ENCODE measurements around the gene SAPCD2. TPM values are rescaled to one million over a fixed set of nuclear protein-coding genes. Genes with fewer than 3 reads are reported as not detected.

SAPCD2 gene
- total and polyA plus RNA-seq, 8 donors: 0.04 to 0.97 (median 0.34) TPM

DNA sequence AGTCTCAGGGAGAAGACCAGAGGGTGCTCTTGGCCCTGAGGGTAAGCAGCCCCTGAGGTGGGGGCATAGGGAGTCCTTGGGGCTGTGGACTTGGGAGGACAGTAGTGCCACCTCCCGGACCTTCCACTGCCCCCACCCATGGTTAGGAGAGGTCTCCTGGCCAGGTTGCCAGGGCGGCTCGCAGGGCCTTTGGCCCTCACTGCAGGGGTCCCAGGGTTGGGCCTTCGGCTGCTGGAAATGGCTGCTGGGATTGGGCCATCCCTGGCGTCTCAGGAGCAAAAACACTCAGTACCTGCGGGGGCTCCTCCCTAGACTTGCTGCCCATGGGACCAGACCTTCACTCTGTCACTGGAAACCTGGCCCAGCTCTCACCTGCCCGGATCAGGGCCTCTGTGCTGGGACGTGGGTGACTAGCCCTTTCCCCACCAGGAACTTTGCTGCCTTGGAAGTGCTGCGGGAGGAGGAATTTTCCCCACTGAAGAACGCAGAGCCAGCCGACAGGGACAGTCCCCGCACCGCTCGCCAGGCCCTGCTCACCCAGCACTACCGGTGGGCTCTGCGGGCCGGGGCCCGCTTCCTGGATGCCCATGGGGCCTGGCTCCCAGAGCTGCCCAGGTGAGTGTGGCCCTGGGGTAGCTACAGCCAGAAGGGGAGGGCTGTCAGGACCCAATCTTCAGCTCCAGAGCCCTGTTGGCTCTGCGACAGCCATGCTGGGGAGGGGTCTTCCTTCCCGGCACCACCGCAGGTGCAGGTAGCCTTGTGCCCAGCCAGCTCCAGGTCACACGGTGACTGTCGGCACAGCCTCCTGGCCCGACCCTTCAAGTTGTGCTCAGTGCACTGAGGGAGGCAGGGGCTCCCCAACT is 10.1 kb upstream of the SAPCD2 start:
- no peak overlapping the region for H3K27ac ChIP-seq
- ATAC-seq (no peak), DNase-seq (peak in 2 of 6 donors; percentile 37 to 76), FAIRE-seq (no peak)
- H3K9me3 ChIP-seq: no peaks in the 10 kb centered on the region
- no peaks in the 10 kb centered on the region for H3K27me3 ChIP-seq
- peaks cover 0 to 9% (median under 1%) of the 10 kb centered on the region in 3 donors for H3K4me1 ChIP-seq
- H3K4me3 ChIP-seq: no peak overlapping the region
- no peaks in the 10 kb centered on the region for H3K36me3 ChIP-seq
- TF ChIP-seq, protein P1, sequence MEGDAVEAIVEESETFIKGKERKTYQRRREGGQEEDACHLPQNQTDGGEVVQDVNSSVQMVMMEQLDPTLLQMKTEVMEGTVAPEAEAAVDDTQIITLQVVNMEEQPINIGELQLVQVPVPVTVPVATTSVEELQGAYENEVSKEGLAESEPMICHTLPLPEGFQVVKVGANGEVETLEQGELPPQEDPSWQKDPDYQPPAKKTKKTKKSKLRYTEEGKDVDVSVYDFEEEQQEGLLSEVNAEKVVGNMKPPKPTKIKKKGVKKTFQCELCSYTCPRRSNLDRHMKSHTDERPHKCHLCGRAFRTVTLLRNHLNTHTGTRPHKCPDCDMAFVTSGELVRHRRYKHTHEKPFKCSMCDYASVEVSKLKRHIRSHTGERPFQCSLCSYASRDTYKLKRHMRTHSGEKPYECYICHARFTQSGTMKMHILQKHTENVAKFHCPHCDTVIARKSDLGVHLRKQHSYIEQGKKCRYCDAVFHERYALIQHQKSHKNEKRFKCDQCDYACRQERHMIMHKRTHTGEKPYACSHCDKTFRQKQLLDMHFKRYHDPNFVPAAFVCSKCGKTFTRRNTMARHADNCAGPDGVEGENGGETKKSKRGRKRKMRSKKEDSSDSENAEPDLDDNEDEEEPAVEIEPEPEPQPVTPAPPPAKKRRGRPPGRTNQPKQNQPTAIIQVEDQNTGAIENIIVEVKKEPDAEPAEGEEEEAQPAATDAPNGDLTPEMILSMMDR (IDR thresholded peaks at IDR 0.05): no peak
- WGBS, 2 donors: 93 to 96% methylated on average over 21 to 24 of the region's 24 CpGs
- intact Hi-C loops (cut with DNase I): no loop called here

DNA sequence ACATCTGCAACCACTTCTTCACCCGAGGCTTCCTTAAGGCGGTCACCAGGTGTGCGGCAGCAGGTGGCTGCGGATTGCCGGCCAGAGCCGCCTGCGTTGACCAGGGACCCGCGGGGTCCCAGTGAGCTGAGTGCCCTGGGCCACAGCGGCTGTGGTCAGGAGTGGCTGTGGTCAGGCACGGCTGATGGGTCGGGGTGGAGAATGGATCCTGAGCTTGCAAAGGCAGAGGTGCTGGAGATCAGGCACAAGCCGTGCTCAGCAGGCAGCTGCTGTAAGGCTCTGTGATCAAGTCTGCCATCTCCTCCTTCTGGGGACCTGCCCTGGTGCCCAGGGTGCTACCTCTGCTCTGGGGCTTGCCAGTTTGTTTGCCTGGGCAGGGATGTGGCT is 9.0 kb upstream of the SAPCD2 start:
- H3K27me3 ChIP-seq: no peaks in the 10 kb centered on the region
- TF ChIP-seq, protein P1 (IDR thresholded peaks at IDR 0.05): no peak
- no peaks in the 10 kb centered on the region for H3K36me3 ChIP-seq
- no peak overlapping the region for H3K4me3 ChIP-seq
- FAIRE-seq (no peak), ATAC-seq (no peak), DNase-seq (peak in 1 of 6 donors; percentile 26)
- H3K9me3 ChIP-seq: no peaks in the 10 kb centered on the region
- WGBS, 2 donors: 90% methylated on average over 13 of the region's 13 CpGs
- peaks cover 0 to 8% (median 0%) of the 10 kb centered on the region in 3 donors for H3K4me1 ChIP-seq
- H3K27ac ChIP-seq: no peak overlapping the region
- intact Hi-C loops (cut with DNase I): no loop called here

DNA sequence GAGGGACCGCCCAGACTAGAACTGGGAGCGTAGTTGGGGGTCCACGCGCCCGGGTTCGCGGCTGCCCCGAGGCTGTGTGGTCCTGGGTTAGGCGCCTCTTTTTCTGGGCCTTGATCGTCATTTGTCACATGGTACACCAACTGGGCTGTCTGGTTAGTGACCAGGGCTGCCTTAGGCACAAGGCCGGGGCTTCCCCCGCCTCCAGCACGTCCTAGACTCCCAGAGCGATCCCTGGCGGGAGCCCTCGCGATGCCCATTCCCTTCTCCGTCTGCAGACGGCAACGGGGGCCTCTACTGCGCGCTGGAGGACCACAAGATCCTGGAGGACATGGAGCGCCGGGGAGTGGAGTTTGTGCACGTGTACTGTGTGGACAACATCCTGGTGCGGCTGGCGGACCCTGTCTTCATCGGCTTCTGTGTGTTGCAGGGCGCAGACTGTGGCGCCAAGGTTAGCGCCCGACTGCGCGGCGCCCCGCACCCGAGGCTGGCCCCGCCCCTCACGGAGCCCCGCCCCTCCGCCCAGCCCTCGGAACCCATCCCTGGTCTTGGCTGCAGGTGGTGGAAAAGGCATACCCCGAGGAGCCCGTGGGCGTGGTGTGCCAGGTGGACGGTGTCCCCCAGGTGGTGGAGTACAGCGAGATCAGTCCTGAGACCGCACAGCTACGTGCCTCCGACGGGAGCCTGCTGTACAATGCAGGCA is 8.5 kb upstream of the SAPCD2 start:
- DNase-seq (peak in 1 of 6 donors; percentile 84), ATAC-seq (no peak), FAIRE-seq (no peak)
- Histone ChIP-seq H3K4me1 (peaks cover 0 to 8% (median 0%) of the 10 kb centered on the region in 3 donors), H3K27ac (no peak overlapping the region), H3K9me3 (no peaks in the 10 kb centered on the region), H3K36me3 (no peaks in the 10 kb centered on the region), H3K27me3 (no peaks in the 10 kb centered on the region), H3K4me3 (peak overlapping the region in 1 of 4 donors; percentile 67)
- 67 to 72% methylated on average over 51 of the region's 51 CpGs for WGBS, 2 donors
- TF ChIP-seq, protein P1 (IDR thresholded peaks at IDR 0.05): no peak
- intact Hi-C loops (cut with DNase I): no loop called here

DNA sequence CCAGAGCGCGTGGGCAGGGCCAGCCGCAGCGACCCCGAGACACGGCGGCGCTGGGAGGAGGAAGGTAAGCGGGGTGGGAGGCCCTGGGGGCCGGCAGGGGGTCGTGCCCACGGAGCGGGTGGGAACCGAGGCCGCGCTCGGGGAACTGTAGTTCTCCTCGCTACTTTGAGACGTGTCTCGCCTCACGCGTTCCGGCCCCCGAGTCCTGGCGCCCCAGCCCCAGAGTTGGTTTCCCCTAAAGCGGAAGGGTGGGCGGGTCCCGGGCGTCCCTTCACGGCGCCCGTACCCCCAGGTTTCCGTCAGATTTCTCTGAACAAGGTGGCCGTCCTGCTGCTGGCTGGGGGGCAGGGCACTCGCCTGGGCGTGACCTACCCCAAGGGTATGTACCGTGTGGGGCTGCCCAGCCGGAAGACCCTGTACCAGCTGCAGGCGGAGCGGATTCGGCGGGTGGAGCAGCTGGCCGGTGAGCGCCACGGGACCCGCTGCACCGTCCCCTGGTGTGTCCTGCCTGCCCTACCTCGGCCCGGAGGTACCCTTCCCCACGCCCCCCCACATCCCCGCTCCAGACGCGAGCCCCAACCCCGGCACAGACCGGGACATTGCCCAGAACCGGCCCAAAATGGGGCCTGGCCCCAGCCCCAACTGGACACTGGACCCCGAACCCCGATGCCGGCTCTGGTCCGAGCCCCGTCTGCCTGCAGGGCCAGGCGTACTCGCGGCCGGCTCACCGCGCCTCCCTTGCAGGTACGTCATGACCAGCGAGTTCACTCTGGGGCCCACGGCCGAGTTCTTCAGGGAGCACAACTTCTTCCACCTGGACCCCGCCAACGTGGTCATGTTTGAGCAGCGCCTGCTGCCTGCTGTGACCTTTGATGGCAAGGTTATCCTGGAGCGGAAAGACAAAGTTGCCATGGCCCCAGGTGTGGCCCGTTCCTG is 7.7 kb upstream of the SAPCD2 start:
- no peak for FAIRE-seq
- H3K27ac ChIP-seq: no peak overlapping the region

More for the DNA sequence above, 7.7 kb upstream of the SAPCD2 start:
- WGBS, 2 donors: 11 to 17% methylated on average over 59 to 76 of the region's 76 CpGs
- TF ChIP-seq, protein P1 (IDR thresholded peaks at IDR 0.05): no peak
- peak overlapping the region; percentile 47 to 67 (median 52) for H3K4me3 ChIP-seq
- ATAC-seq (peak; percentile 12 to 32 (median 14)), DNase-seq (peak in 3 of 6 donors; percentile 31 to 81 (median 59))
- no peaks in the 10 kb centered on the region for H3K27me3 ChIP-seq
- H3K36me3 ChIP-seq: no peaks in the 10 kb centered on the region
- H3K4me1 ChIP-seq: peaks cover 0 to 8% (median 0%) of the 10 kb centered on the region in 3 donors
- intact Hi-C loops (cut with DNase I): no loop called here
- no peaks in the 10 kb centered on the region for H3K9me3 ChIP-seq

All from pancreas (tissue), 10 donors.